Fibroblast of skin of scalp (primary cell): ENCODE measurements around the gene GARIN5B.
A peak's percentile ranks its signal among the peaks of the same experiment; 100 is the strongest.
"Not testable (repeated sequence)": the region's sequence is repeated elsewhere in the genome, so short reads cannot be mapped to it uniquely, and the experiment has no call there.

Experiments
- DNase-seq: peaks from one replicate; pipeline ENCODE4 v3.0.0-alpha.2; 2013

The GARIN5B gene

GRCh38 chr19:55348317-55349034 is 14.6 kb downstream of the GARIN5B start:
- no peak for DNase-seq

GRCh38 chr19:55347442-55348009 is 15.5 kb downstream of the GARIN5B start:
- no peak for DNase-seq

- no peak for DNase-seq
Measured at GRCh38 chr19:55346725-55347441, 16.2 kb downstream of the GARIN5B start.

GRCh38 chr19:55345818-55346724 is 17.0 kb downstream of the GARIN5B start:
- no peak for DNase-seq

GRCh38 chr19:55345101-55345817 is 17.8 kb downstream of the GARIN5B start:
- no peak for DNase-seq

GRCh38 chr19:55344444-55344843 is 18.6 kb downstream of the GARIN5B start:
- DNase-seq, result no peak

GRCh38 chr19:55341595-55342531 is 21.2 kb downstream of the GARIN5B start:
- DNase-seq, result no peak

- DNase-seq, result peak; percentile 61
Measured at GRCh38 chr19:55341171-55341588, 21.9 kb downstream of the GARIN5B start.

- no peak for DNase-seq
Measured at GRCh38 chr19:55340784-55341147, 22.3 kb downstream of the GARIN5B start.

- DNase-seq, result no peak
Measured at GRCh38 chr19:55339889-55340783, 22.9 kb downstream of the GARIN5B start.

- peak; percentile 100 for DNase-seq
Measured at GRCh38 chr19:55339105-55339888, 23.8 kb downstream of the GARIN5B start, which contains the start of gene KMT5C. TSS of gene KMT5C (plus strand) at chr19:55339876. CDS start at chr19:55341937, 2,061 bp downstream.

GRCh38 chr19:55336101-55336500 is 27.0 kb downstream of the GARIN5B start:
- DNase-seq, result peak; percentile 54

- no peak for DNase-seq
Measured at GRCh38 chr19:55333870-55334269, 29.2 kb downstream of the GARIN5B start.

- peak; percentile 50 for DNase-seq
Measured at GRCh38 chr19:55329791-55330190, 33.3 kb downstream of the GARIN5B start.

- DNase-seq, result not testable (repeated sequence)
Measured at GRCh38 chr19:55328774-55329318, 34.2 kb downstream of the GARIN5B start.

- no peak for DNase-seq
Measured at GRCh38 chr19:55325172-55325571, 37.9 kb downstream of the GARIN5B start, which contains the start of gene TMEM150B. TSS of gene TMEM150B (minus strand) at chr19:55325341. CDS start at chr19:55321036, 4,305 bp downstream.

GRCh38 chr19:55324662-55325061 is 38.4 kb downstream of the GARIN5B start:
- no peak for DNase-seq

- no peak for DNase-seq
Measured at GRCh38 chr19:55322204-55322885, 40.7 kb downstream of the GARIN5B start.
